Measurements from ENCODE around the gene PRKCA.
A peak's percentile ranks its signal among the peaks of the same experiment; 100 is the strongest.

The PRKCA gene

GRCh38 chr17:66682283-66682682 is 379.9 kb downstream of the PRKCA start:
- Histone ChIP-seq H3K4me2 (ENCODE audit: low read length) (no peak overlapping the region), H3K36me3 (ENCODE audit: insufficient read depth, low read length) (peaks cover 8% of the 10 kb centered on the region), H3K4me3 (ENCODE audit: low read length) (no peak overlapping the region), H3K4me1 (ENCODE audit: control insufficient read depth, insufficient read depth, low read length) (peaks cover 8% of the 10 kb centered on the region), H3K9me3 (replicated peaks; ENCODE audit: low read length) (no peaks in the 10 kb centered on the region), H3K9ac (ENCODE audit: low read depth, low read length) (no peak overlapping the region), H3K27me3 (ENCODE audit: control insufficient read depth, insufficient read depth, low read length) (no peaks in the 10 kb centered on the region)

GRCh38 chr17:66684261-66684660 is 381.8 kb downstream of the PRKCA start:
- H3K4me3 ChIP-seq (ENCODE audit: low read length): no peak overlapping the region
- no peak overlapping the region for H3K4me2 ChIP-seq (ENCODE audit: low read length)
- H3K9me3 ChIP-seq (replicated peaks; ENCODE audit: low read length): no peaks in the 10 kb centered on the region
- no peak overlapping the region for H3K9ac ChIP-seq (ENCODE audit: low read depth, low read length)
- H3K4me1 ChIP-seq (ENCODE audit: control insufficient read depth, insufficient read depth, low read length): no peaks in the 10 kb centered on the region
- no peaks in the 10 kb centered on the region for H3K27me3 ChIP-seq (ENCODE audit: control insufficient read depth, insufficient read depth, low read length)
- peaks cover 25% of the 10 kb centered on the region for H3K36me3 ChIP-seq (ENCODE audit: insufficient read depth, low read length)

- H3K9me3 ChIP-seq (replicated peaks; ENCODE audit: low read length): no peaks in the 10 kb centered on the region
- no peak overlapping the region for H3K9ac ChIP-seq (ENCODE audit: low read depth, low read length)
- no peaks in the 10 kb centered on the region for H3K4me1 ChIP-seq (ENCODE audit: control insufficient read depth, insufficient read depth, low read length)
- no peak overlapping the region for H3K4me2 ChIP-seq (ENCODE audit: low read length)
- no peaks in the 10 kb centered on the region for H3K27me3 ChIP-seq (ENCODE audit: control insufficient read depth, insufficient read depth, low read length)
- no peak overlapping the region for H3K4me3 ChIP-seq (ENCODE audit: low read length)
- peaks cover 30% of the 10 kb centered on the region for H3K36me3 ChIP-seq (ENCODE audit: insufficient read depth, low read length)
Measured at GRCh38 chr17:66684731-66685130, 382.3 kb downstream of the PRKCA start.

DNA sequence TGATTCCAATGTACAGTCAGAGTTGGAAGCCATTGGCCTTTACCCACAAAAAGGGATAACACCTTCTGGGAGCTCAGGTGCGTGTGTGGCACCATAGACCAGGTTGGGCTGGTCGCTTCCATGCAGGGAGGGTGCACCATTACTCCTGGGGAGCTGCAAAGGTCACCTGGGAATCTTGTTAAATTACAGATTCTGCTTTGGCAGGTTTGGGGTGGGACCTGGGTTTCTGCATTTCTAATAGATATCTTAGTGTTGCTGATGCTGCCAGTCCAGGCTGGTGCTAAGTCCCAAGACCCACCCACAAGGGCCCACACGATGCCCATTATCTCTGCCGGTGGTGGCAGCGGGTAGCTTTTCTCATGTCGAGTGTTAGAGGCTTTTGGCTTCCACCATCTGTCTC is 384.2 kb downstream of the PRKCA start:
- peaks cover 5% of the 10 kb centered on the region for H3K4me1 ChIP-seq (ENCODE audit: control insufficient read depth, insufficient read depth, low read length)
- H3K4me2 ChIP-seq (ENCODE audit: low read length): no peak overlapping the region
- no peak overlapping the region for H3K4me3 ChIP-seq (ENCODE audit: low read length)
- H3K9ac ChIP-seq (ENCODE audit: low read depth, low read length): no peak overlapping the region
- H3K9me3 ChIP-seq (replicated peaks; ENCODE audit: low read length): no peaks in the 10 kb centered on the region
- H3K27me3 ChIP-seq (ENCODE audit: control insufficient read depth, insufficient read depth, low read length): no peaks in the 10 kb centered on the region
- H3K36me3 ChIP-seq (ENCODE audit: insufficient read depth, low read length): peaks cover 36% of the 10 kb centered on the region

DNA sequence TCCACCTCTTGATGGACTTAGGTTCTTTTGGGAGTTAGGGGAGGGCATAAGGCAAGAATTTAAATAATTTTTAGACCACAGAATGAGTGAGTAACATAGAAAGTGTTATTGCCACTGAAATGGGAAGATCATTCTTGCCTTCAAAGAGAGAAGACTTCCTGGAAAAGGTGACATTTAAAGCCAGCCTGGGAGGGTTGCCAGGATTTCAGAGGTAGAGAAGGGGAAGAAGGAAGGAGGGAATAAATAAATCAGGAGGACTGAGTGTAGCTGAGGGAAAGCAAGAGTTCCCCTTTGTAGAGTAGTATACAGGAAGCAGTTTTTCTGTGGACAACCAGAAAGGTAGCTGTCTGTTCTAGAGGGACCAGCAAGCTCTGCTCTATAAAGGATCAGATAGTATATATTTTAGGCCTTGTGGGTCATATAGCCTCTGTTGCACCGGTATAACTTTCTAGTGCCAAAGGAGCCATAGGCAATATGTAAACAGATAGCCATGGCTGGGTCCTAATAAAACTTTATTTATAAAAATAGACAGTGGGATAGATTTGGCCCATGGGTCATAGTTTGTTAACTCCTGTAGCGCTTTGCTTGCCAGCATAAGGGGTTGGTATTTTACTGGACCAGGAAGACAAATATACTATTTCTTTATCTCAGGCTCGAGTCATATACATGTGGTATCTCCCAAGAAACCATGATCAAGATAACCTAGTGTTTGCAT is 385.3 kb downstream of the PRKCA start:
- no peak overlapping the region for H3K4me2 ChIP-seq (ENCODE audit: low read length)
- peaks cover 36% of the 10 kb centered on the region for H3K36me3 ChIP-seq (ENCODE audit: insufficient read depth, low read length)
- no peaks in the 10 kb centered on the region for H3K9me3 ChIP-seq (replicated peaks; ENCODE audit: low read length)
- peaks cover 16% of the 10 kb centered on the region for H3K4me1 ChIP-seq (ENCODE audit: control insufficient read depth, insufficient read depth, low read length)
- no peak overlapping the region for H3K9ac ChIP-seq (ENCODE audit: low read depth, low read length)
- H3K4me3 ChIP-seq (ENCODE audit: low read length): no peak overlapping the region
- no peaks in the 10 kb centered on the region for H3K27me3 ChIP-seq (ENCODE audit: control insufficient read depth, insufficient read depth, low read length)

GRCh38 chr17:66689221-66689620 is 386.8 kb downstream of the PRKCA start:
- Histone ChIP-seq H3K27me3 (ENCODE audit: control insufficient read depth, insufficient read depth, low read length) (no peaks in the 10 kb centered on the region), H3K9me3 (replicated peaks; ENCODE audit: low read length) (no peaks in the 10 kb centered on the region), H3K4me2 (ENCODE audit: low read length) (no peak overlapping the region), H3K4me3 (ENCODE audit: low read length) (no peak overlapping the region), H3K36me3 (ENCODE audit: insufficient read depth, low read length) (peaks cover 44% of the 10 kb centered on the region), H3K9ac (ENCODE audit: low read depth, low read length) (no peak overlapping the region), H3K4me1 (ENCODE audit: control insufficient read depth, insufficient read depth, low read length) (peaks cover 17% of the 10 kb centered on the region)

GRCh38 chr17:66690166-66690565 is 387.8 kb downstream of the PRKCA start:
- Histone ChIP-seq H3K4me3 (ENCODE audit: low read length) (no peak overlapping the region), H3K4me2 (ENCODE audit: low read length) (no peak overlapping the region), H3K27me3 (ENCODE audit: control insufficient read depth, insufficient read depth, low read length) (no peaks in the 10 kb centered on the region), H3K9me3 (replicated peaks; ENCODE audit: low read length) (no peaks in the 10 kb centered on the region), H3K4me1 (ENCODE audit: control insufficient read depth, insufficient read depth, low read length) (peaks cover 17% of the 10 kb centered on the region), H3K9ac (ENCODE audit: low read depth, low read length) (no peak overlapping the region), H3K36me3 (ENCODE audit: insufficient read depth, low read length) (peaks cover 48% of the 10 kb centered on the region)

DNA sequence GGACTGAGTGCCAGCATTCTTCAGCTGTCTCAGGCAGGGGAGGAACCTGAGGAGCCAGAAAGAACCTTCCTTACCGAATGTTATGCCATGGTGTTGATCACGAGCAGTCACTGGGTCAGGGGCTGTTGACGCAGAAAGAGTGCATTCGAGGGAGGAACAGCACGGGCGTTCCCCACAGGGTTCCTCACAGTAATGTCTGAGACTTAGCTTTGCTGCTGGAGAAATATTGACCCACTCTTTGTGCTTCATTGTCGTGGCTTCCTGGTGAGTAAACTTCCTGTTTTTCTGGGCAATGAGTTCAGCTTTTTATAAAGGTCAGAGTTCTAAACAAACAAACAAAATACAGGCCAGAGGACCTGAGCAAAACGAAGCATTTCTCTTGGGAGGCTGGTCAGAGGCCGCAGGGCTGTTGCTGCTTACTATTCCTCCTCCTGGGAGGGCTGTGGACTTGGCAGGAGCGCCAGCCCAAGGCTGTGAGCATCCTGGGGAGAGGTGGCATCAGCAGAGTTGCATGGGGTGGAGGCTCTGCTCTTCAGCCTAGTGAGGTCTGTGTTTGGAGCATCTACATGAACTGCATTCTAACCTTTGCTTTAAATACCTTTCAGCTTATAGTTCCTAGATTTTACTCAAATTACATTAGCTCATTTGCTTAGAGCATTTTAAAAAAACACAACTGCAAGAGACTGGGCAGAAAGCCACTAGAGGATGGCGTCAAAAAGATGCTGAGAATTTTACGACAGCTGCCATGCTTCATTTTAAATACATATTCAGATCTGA is 389.4 kb downstream of the PRKCA start:
- Histone ChIP-seq H3K9ac (ENCODE audit: low read depth, low read length) (peak overlapping the region; percentile 26), H3K36me3 (ENCODE audit: insufficient read depth, low read length) (peaks cover 51% of the 10 kb centered on the region), H3K4me1 (ENCODE audit: control insufficient read depth, insufficient read depth, low read length) (peaks cover 17% of the 10 kb centered on the region), H3K27me3 (ENCODE audit: control insufficient read depth, insufficient read depth, low read length) (no peaks in the 10 kb centered on the region), H3K9me3 (replicated peaks; ENCODE audit: low read length) (no peaks in the 10 kb centered on the region), H3K4me2 (ENCODE audit: low read length) (peak overlapping the region; percentile 45), H3K4me3 (ENCODE audit: low read length) (no peak overlapping the region)

GRCh38 chr17:66692421-66692690 is 389.9 kb downstream of the PRKCA start:
- Histone ChIP-seq H3K4me1 (ENCODE audit: control insufficient read depth, insufficient read depth, low read length) (peaks cover 17% of the 10 kb centered on the region), H3K4me3 (ENCODE audit: low read length) (no peak overlapping the region), H3K9ac (ENCODE audit: low read depth, low read length) (no peak overlapping the region), H3K27me3 (ENCODE audit: control insufficient read depth, insufficient read depth, low read length) (no peaks in the 10 kb centered on the region), H3K4me2 (ENCODE audit: low read length) (no peak overlapping the region), H3K36me3 (ENCODE audit: insufficient read depth, low read length) (peaks cover 51% of the 10 kb centered on the region), H3K9me3 (replicated peaks; ENCODE audit: low read length) (no peaks in the 10 kb centered on the region)

DNA sequence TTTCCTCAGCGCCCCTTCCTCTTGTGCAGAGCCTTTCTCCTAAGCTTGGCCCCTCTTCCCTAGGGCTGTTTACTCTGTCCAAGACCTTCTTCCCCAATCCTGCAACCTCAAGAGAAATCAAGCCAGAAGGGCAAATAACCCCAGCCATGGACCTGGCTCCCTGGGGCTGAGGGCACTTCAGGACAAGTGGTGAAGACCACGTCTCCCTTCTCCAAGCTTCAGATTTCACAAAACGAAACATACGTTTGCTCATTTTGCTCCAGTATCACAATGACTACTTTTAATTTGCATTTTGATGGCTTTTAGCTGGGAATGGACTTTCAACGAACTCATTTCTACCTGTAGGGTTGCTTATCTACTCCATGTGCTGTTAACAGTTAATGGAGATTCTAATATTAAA is 392.7 kb downstream of the PRKCA start:
- H3K4me1 ChIP-seq (ENCODE audit: control insufficient read depth, insufficient read depth, low read length): peaks cover 17% of the 10 kb centered on the region
- no peaks in the 10 kb centered on the region for H3K27me3 ChIP-seq (ENCODE audit: control insufficient read depth, insufficient read depth, low read length)
- H3K4me3 ChIP-seq (ENCODE audit: low read length): no peak overlapping the region
- no peaks in the 10 kb centered on the region for H3K9me3 ChIP-seq (replicated peaks; ENCODE audit: low read length)
- peaks cover 34% of the 10 kb centered on the region for H3K36me3 ChIP-seq (ENCODE audit: insufficient read depth, low read length)
- H3K4me2 ChIP-seq (ENCODE audit: low read length): no peak overlapping the region
- no peak overlapping the region for H3K9ac ChIP-seq (ENCODE audit: low read depth, low read length)

- H3K9ac ChIP-seq (ENCODE audit: low read depth, low read length): no peak overlapping the region
- no peak overlapping the region for H3K4me2 ChIP-seq (ENCODE audit: low read length)
- peaks cover 6% of the 10 kb centered on the region for H3K4me1 ChIP-seq (ENCODE audit: control insufficient read depth, insufficient read depth, low read length)
- peaks cover 25% of the 10 kb centered on the region for H3K36me3 ChIP-seq (ENCODE audit: insufficient read depth, low read length)
- H3K4me3 ChIP-seq (ENCODE audit: low read length): no peak overlapping the region
- no peaks in the 10 kb centered on the region for H3K9me3 ChIP-seq (replicated peaks; ENCODE audit: low read length)
- H3K27me3 ChIP-seq (ENCODE audit: control insufficient read depth, insufficient read depth, low read length): no peaks in the 10 kb centered on the region
Measured at GRCh38 chr17:66698270-66698669, 395.9 kb downstream of the PRKCA start.

GRCh38 chr17:66701462-66701861 is 399.0 kb downstream of the PRKCA start:
- H3K4me3 ChIP-seq (ENCODE audit: low read length): no peak overlapping the region
- H3K27me3 ChIP-seq (ENCODE audit: control insufficient read depth, insufficient read depth, low read length): no peaks in the 10 kb centered on the region
- H3K4me2 ChIP-seq (ENCODE audit: low read length): no peak overlapping the region
- H3K36me3 ChIP-seq (ENCODE audit: insufficient read depth, low read length): peaks cover 15% of the 10 kb centered on the region
- peaks cover 6% of the 10 kb centered on the region for H3K4me1 ChIP-seq (ENCODE audit: control insufficient read depth, insufficient read depth, low read length)
- H3K9ac ChIP-seq (ENCODE audit: low read depth, low read length): no peak overlapping the region
- H3K9me3 ChIP-seq (replicated peaks; ENCODE audit: low read length): no peaks in the 10 kb centered on the region
